Upper lobe of right lung (tissue), 1 donor: ENCODE data around the gene MSRB2. TPM values are rescaled to one million over a fixed set of nuclear protein-coding genes. Genes with fewer than 3 reads are reported as not detected.
A peak's percentile ranks its signal among the peaks of the same experiment; 100 is the strongest.

Source experiments
- ATAC-seq: fragments of 200-7000 bp; cut with Tn5 transposase; one replicate; pipeline ENCODE4 v1.9.1; 2020; ENCODE audit warnings: mild to moderate bottlenecking, moderate library complexity
- DNase-seq: peaks from one replicate; pipeline ENCODE4 v3.0.0-alpha.2; 2020
- H3K27ac ChIP-seq: fragments of 200-600 bp; one replicate; pipeline ENCODE4 v1.8.0; 2022
- H3K27me3 ChIP-seq: fragments of 200-600 bp; one replicate; pipeline ENCODE4 v1.8.0; 2022; ENCODE audit warnings: mild to moderate bottlenecking
- H3K36me3 ChIP-seq: fragments of 200-600 bp; one replicate; pipeline ENCODE4 v1.8.0; 2022
- H3K4me1 ChIP-seq: fragments of 200-600 bp; one replicate; pipeline ENCODE4 v1.8.0; 2022
- H3K4me3 ChIP-seq: fragments of 200-600 bp; one replicate; pipeline ENCODE4 v1.8.0; 2022; ENCODE audit warnings: mild to moderate bottlenecking
- H3K9me3 ChIP-seq: fragments of 200-600 bp; one replicate; pipeline ENCODE4 v1.8.0; 2022
- intact Hi-C: fragments of 100-400 bp; cut with DNase I; formaldehyde crosslinking; loops from one replicate; pipeline ENCODE4 v1.11.0; 2022
- total RNA-seq: library from RNA; stranded (reverse); fragmentation: NEBNext Ultra II Directional; extraction: Animal tissue kit (Norgen Biotek cat#: 25700); gene quantifications from one replicate; pipeline ENCODE4 v1.2.1, GENCODE V29; 2021
- TF ChIP-seq, protein P1 (sequence below): fragments of 200-600 bp; IDR thresholded peaks from one replicate; pipeline ENCODE4 v1.8.0; 2022; ENCODE audit warnings: antibody characterized with exemption
- donor health status: DM: no; HTN: yes; CAD: no; lungs with severe emphysema.

MSRB2 gene
- total RNA-seq, 1 donor from 2014 or later, result 27.1 TPM

DNA sequence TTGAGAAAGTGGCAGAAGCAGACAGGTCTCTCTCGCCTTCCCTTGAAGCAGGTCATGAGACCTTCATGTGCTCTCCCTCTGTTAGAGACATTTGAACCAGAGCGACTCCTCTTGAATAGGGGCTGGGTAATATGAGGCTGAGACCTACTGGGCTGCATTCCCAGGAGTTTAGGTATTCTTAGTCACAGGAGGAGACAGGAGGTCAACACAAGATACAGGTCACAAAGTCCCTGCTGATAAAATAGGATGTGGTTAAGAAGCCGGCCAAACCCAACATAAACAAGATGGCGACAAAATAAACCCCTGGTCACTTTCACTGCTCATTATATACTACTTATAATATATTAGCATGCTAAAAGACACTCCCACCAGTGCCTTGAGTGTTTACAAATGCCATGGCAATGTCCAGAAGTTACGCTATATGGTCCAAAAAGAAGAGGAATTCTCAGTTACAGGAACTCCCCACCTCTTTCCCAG lies 43.5 kb upstream of the MSRB2 start:
- Histone ChIP-seq H3K36me3 (no peaks in the 10 kb centered on the region), H3K27ac (no peak overlapping the region), H3K4me3 (no peak overlapping the region), H3K27me3 (peaks cover 7% of the 10 kb centered on the region), H3K9me3 (no peaks in the 10 kb centered on the region), H3K4me1 (no peaks in the 10 kb centered on the region)
- ATAC-seq, result no peak
- intact Hi-C loops, result no loop called here
- no peak for DNase-seq
- TF ChIP-seq, protein P1, sequence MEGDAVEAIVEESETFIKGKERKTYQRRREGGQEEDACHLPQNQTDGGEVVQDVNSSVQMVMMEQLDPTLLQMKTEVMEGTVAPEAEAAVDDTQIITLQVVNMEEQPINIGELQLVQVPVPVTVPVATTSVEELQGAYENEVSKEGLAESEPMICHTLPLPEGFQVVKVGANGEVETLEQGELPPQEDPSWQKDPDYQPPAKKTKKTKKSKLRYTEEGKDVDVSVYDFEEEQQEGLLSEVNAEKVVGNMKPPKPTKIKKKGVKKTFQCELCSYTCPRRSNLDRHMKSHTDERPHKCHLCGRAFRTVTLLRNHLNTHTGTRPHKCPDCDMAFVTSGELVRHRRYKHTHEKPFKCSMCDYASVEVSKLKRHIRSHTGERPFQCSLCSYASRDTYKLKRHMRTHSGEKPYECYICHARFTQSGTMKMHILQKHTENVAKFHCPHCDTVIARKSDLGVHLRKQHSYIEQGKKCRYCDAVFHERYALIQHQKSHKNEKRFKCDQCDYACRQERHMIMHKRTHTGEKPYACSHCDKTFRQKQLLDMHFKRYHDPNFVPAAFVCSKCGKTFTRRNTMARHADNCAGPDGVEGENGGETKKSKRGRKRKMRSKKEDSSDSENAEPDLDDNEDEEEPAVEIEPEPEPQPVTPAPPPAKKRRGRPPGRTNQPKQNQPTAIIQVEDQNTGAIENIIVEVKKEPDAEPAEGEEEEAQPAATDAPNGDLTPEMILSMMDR, result no peak

DNA sequence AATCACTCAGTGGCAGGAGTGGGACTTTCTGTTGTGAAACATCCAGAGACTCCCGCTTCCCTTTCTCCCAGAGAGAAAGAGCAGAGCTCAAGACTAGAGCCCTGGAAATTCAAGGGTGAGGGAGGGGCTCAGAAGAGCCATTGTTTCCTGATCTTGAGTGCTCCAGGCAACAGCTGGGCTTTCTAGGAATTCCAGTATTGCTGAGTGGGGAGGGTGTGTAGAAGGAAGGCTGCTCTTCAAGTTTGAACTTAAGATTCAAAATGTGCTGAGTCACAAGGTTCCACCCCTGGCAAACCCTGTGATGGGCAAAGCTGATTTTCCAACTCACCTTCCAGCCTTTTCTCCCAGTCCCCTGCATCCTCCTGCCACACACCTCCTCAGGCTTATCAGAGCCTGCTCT lies 42.3 kb upstream of the MSRB2 start:
- TF ChIP-seq, protein P1, result no peak
- no peak for DNase-seq
- H3K9me3 ChIP-seq, result no peaks in the 10 kb centered on the region
- no peaks in the 10 kb centered on the region for H3K36me3 ChIP-seq
- no peak overlapping the region for H3K4me3 ChIP-seq
- intact Hi-C loops, result no loop called here
- H3K4me1 ChIP-seq, result no peaks in the 10 kb centered on the region
- peaks cover 7% of the 10 kb centered on the region for H3K27me3 ChIP-seq
- ATAC-seq, result peak; percentile 96
- no peak overlapping the region for H3K27ac ChIP-seq

DNA sequence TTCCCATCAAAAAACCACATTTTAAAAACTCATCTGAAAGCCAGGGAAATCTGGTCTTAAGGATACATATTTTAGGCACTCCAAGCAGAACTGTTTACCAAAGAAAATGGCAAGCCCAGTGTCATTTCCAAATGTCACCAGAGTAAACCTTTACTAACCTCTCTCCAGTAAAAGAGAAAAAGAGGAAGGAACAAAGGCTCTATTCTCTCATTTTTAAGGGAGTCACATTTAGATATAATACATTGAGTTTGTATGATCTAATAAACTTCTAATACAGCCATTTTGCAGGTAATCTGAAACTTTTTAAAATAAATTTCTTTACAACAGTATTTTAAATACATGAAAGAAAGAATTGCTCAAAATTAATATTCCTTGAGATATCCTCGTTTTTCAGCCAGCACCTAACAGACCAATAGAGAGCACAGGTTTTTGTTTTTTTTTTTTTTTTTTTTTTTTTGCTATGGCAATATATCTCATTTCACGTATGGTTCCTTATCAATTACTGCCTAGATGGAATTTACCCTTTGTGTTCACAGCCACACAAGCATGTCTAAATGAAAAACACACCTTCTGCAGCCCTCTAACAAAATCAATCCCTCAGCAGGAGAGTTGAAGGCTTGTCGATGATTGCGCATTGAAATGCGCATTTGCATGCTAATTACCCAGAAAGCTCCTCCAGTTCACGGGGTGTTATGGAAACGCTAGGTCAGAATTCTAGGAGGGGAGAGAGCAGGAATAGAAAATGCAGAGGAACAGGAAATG lies 39.8 kb upstream of the MSRB2 start:
- H3K9me3 ChIP-seq, result no peaks in the 10 kb centered on the region
- intact Hi-C loops, result no loop called here
- H3K4me1 ChIP-seq, result no peaks in the 10 kb centered on the region
- H3K27ac ChIP-seq, result no peak overlapping the region
- DNase-seq, result no peak
- ATAC-seq, result no peak
- H3K27me3 ChIP-seq, result peaks cover 1% of the 10 kb centered on the region
- TF ChIP-seq, protein P1, result no peak
- no peaks in the 10 kb centered on the region for H3K36me3 ChIP-seq
- no peak overlapping the region for H3K4me3 ChIP-seq

DNA sequence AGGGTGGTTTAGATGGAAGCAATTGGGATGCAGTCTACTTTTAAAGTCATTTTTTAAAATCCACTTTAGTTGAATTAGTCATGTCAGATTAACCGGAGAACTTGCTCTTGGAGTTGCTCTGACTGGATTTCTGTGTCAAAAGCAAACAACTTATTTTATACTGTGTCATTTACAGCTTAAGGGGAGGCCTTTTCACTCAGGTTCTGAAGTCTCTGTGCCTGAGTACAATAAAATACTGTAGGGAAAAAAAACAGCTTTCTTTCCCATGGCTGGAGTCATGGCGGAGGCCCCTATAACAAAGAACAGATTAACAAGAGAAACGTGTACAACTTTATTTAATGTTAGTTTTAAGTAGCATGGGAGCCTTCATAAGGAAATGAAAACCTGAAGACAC lies 39.2 kb upstream of the MSRB2 start:
- DNase-seq, result no peak
- Histone ChIP-seq H3K9me3 (no peaks in the 10 kb centered on the region), H3K27me3 (no peaks in the 10 kb centered on the region), H3K4me3 (no peak overlapping the region), H3K36me3 (no peaks in the 10 kb centered on the region), H3K4me1 (no peaks in the 10 kb centered on the region), H3K27ac (no peak overlapping the region)
- intact Hi-C loops, result no loop called here
- ATAC-seq, result no peak
- TF ChIP-seq, protein P1, result no peak

DNA sequence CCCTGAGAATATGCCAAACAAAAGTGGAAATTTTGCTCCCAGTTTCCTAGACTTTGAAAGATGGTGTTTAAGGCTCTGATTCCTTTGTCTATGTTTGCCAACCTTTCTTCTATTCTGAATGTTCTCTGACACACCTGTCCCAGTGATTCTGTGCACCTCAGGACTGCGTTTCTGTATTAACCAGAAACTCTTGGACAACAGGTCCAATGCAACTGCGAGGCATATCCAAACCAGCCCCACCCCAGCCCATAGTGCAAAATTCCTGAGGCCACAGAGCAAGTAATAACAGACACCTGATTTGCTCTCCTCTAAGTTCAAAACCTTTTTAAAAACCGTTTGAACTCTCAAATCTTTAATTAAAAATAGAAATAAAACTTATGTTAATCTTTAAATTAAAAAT lies 37.0 kb upstream of the MSRB2 start:
- intact Hi-C loops, result no loop called here
- DNase-seq (no peak), ATAC-seq (no peak)
- Histone ChIP-seq H3K27me3 (no peaks in the 10 kb centered on the region), H3K9me3 (no peaks in the 10 kb centered on the region), H3K4me1 (no peaks in the 10 kb centered on the region), H3K27ac (no peak overlapping the region), H3K4me3 (no peak overlapping the region), H3K36me3 (no peaks in the 10 kb centered on the region)
- TF ChIP-seq, protein P1, result no peak
